Measurements from ENCODE around the gene KCNK5. TPM values are rescaled to one million over a fixed set of nuclear protein-coding genes. Genes with fewer than 3 reads are reported as not detected.

KCNK5 gene
- total RNA-seq, 1 donor from 2014 or later: 10.9 TPM

- no peak overlapping the region for H3K27ac ChIP-seq
- intact Hi-C loops (cut with DNase I): no loop called here
- H3K4me1 ChIP-seq: no peaks in the 10 kb centered on the region
- no peak overlapping the region for H3K4me3 ChIP-seq
- DNase-seq (no peak), ATAC-seq (no peak)
- H3K36me3 ChIP-seq: no peaks in the 10 kb centered on the region
- H3K27me3 ChIP-seq (ENCODE audit: low read depth): no peaks in the 10 kb centered on the region
- TF ChIP-seq CTCF (IDR thresholded peaks at IDR 0.05): no peak
- no peaks in the 10 kb centered on the region for H3K9me3 ChIP-seq
These were observed 25.8 kb upstream of the KCNK5 start for GRCh38 chr6:39254999-39255535.

GRCh38 chr6:39251406-39251805 lies 22.1 kb upstream of the KCNK5 start:
- Histone ChIP-seq H3K27ac (no peak overlapping the region), H3K4me1 (no peaks in the 10 kb centered on the region), H3K4me3 (no peak overlapping the region), H3K27me3 (ENCODE audit: low read depth) (no peaks in the 10 kb centered on the region), H3K36me3 (no peaks in the 10 kb centered on the region), H3K9me3 (no peaks in the 10 kb centered on the region)
- peak; percentile 56 to 88 for ATAC-seq
- intact Hi-C loops (cut with DNase I): no loop called here
- no peak for DNase-seq
- TF ChIP-seq CTCF (IDR thresholded peaks at IDR 0.05): no peak

GRCh38 chr6:39250507-39250906 lies 21.2 kb upstream of the KCNK5 start:
- no peak overlapping the region for H3K27ac ChIP-seq
- H3K36me3 ChIP-seq: no peaks in the 10 kb centered on the region
- intact Hi-C loops (cut with DNase I): no loop called here
- no peaks in the 10 kb centered on the region for H3K27me3 ChIP-seq (ENCODE audit: low read depth)
- no peak for TF ChIP-seq CTCF (IDR thresholded peaks at IDR 0.05)
- DNase-seq (no peak), ATAC-seq (no peak)
- H3K9me3 ChIP-seq: no peaks in the 10 kb centered on the region
- no peak overlapping the region for H3K4me3 ChIP-seq
- H3K4me1 ChIP-seq: no peaks in the 10 kb centered on the region

GRCh38 chr6:39249278-39249677 lies 20.0 kb upstream of the KCNK5 start:
- H3K4me3 ChIP-seq: no peak overlapping the region

GRCh38 chr6:39247667-39248194 lies 18.5 kb upstream of the KCNK5 start:
- Histone ChIP-seq H3K27ac (no peak overlapping the region), H3K27me3 (ENCODE audit: low read depth) (no peaks in the 10 kb centered on the region), H3K4me1 (no peaks in the 10 kb centered on the region), H3K4me3 (no peak overlapping the region), H3K9me3 (no peaks in the 10 kb centered on the region), H3K36me3 (no peaks in the 10 kb centered on the region)
- intact Hi-C loops (cut with DNase I): no loop called here
- no peak for ATAC-seq
- TF ChIP-seq CTCF (IDR thresholded peaks at IDR 0.05): no peak
- DNase-seq: no peak

More at GRCh38 chr6:39249278-39249677, 20.0 kb upstream of the KCNK5 start:
- H3K9me3 ChIP-seq: no peaks in the 10 kb centered on the region
- DNase-seq (no peak), ATAC-seq (no peak)
- H3K36me3 ChIP-seq: no peaks in the 10 kb centered on the region
- no peaks in the 10 kb centered on the region for H3K27me3 ChIP-seq (ENCODE audit: low read depth)
- intact Hi-C loops (cut with DNase I): no loop called here
- no peak for TF ChIP-seq CTCF (IDR thresholded peaks at IDR 0.05)
- H3K27ac ChIP-seq: no peak overlapping the region
- no peaks in the 10 kb centered on the region for H3K4me1 ChIP-seq

Measured in lower lobe of right lung (tissue), 2 donors.